Caki2 (cell line): ENCODE data around the gene ARFGAP3. TPM values are rescaled to one million over a fixed set of nuclear protein-coding genes. Genes with fewer than 3 reads are reported as not detected.

ENCODE experiments used
- DNase-seq: peaks from one replicate; pipeline ENCODE4 v3.0.0-alpha.2; 2015; ENCODE audit warnings: low read depth
- in situ Hi-C: cut with HindIII; loops from 2 replicates; pipeline ENCODE4 v1.10.0; 2016; ENCODE audit warnings: low sequenced_read_pairs, low pct_unique_long_range_greater_than_20kb, mixed read lengths
- total RNA-seq: library from RNA; depleted of rRNA; stranded (reverse); fragments of >200 nt; shearing (Covaris generic); gene quantifications from 2 replicates; pipeline ENCODE4 v1.2.3, GENCODE V29; 2014; ENCODE audit warnings: low replicate concordance

ARFGAP3 gene
- total RNA-seq, 1 experiment from 2014 or later, result 29.8 TPM

GRCh38 chr22:42887120-42887519, 30.0 kb upstream of the ARFGAP3 start:
- no peak for DNase-seq
- in situ Hi-C loops, result no loop called here

- in situ Hi-C loops, result no loop called here
- no peak for DNase-seq
These were observed 28.4 kb upstream of the ARFGAP3 start for GRCh38 chr22:42885446-42885845.

- in situ Hi-C loops, result no loop called here
- DNase-seq, result no peak
These were observed 27.7 kb upstream of the ARFGAP3 start for GRCh38 chr22:42884616-42885375.

- DNase-seq, result no peak
- in situ Hi-C loops, result no loop called here
These were observed 26.9 kb upstream of the ARFGAP3 start for GRCh38 chr22:42883970-42884369.

GRCh38 chr22:42883121-42883520, 26.0 kb upstream of the ARFGAP3 start:
- peak; percentile 84 for DNase-seq
- in situ Hi-C loops, result no loop called here

- in situ Hi-C loops, result no loop called here
- DNase-seq, result peak; percentile 75
These were observed 25.0 kb upstream of the ARFGAP3 start for GRCh38 chr22:42881982-42882656.

GRCh38 chr22:42881298-42881697, 24.2 kb upstream of the ARFGAP3 start:
- DNase-seq, result no peak
- in situ Hi-C loops, result no loop called here

- in situ Hi-C loops, result no loop called here
These were observed 23.7 kb upstream of the ARFGAP3 start for GRCh38 chr22:42880815-42881214.

GRCh38 chr22:42879371-42880021, 22.4 kb upstream of the ARFGAP3 start:
- DNase-seq, result no peak
- in situ Hi-C loops, result no loop called here

More at GRCh38 chr22:42880815-42881214, 23.7 kb upstream of the ARFGAP3 start:
- no peak for DNase-seq

- no peak for DNase-seq
- in situ Hi-C loops, result no loop called here
These were observed 21.7 kb upstream of the ARFGAP3 start for GRCh38 chr22:42878561-42879305.

- no peak for DNase-seq
- in situ Hi-C loops, result no loop called here
These were observed 20.7 kb upstream of the ARFGAP3 start for GRCh38 chr22:42877597-42878340.

GRCh38 chr22:42877158-42877557, 20.1 kb upstream of the ARFGAP3 start:
- no peak for DNase-seq
- in situ Hi-C loops, result no loop called here

- in situ Hi-C loops, result no loop called here
- no peak for DNase-seq
These were observed 19.0 kb upstream of the ARFGAP3 start for GRCh38 chr22:42876041-42876440.

GRCh38 chr22:42874010-42874409, 16.9 kb upstream of the ARFGAP3 start:
- no peak for DNase-seq
- in situ Hi-C loops, result no loop called here

GRCh38 chr22:42873356-42873755, 16.3 kb upstream of the ARFGAP3 start:
- in situ Hi-C loops, result no loop called here
- DNase-seq, result no peak

GRCh38 chr22:42872821-42873220, 15.7 kb upstream of the ARFGAP3 start:
- in situ Hi-C loops, result no loop called here
- DNase-seq, result no peak

GRCh38 chr22:42871146-42872050, 14.3 kb upstream of the ARFGAP3 start:
- DNase-seq, result no peak
- in situ Hi-C loops, result no loop called here
